ENCODE data around the gene STAG1.
"Not testable (repeated sequence)": the region's sequence is repeated elsewhere in the genome, so short reads cannot be mapped to it uniquely, and the experiment has no call there.

STAG1 gene

GRCh38 chr3:136396916-136397315, 355.3 kb downstream of the STAG1 start:
- Histone ChIP-seq H3K4me1 (ENCODE audit: insufficient read depth, low read length) (no peaks in the 10 kb centered on the region), H3K36me3 (ENCODE audit: insufficient read depth, low read length) (peaks cover 7% of the 10 kb centered on the region; the same call in 1 of the 2 replicates), H3K4me3 (ENCODE audit: low read length) (no peak overlapping the region), H3K9me3 (ENCODE audit: insufficient read depth, low read depth, low read length) (no peaks in the 10 kb centered on the region), H3K27ac (ENCODE audit: low read depth, low read length) (no peak overlapping the region), H3K9ac (ENCODE audit: low read depth, low read length) (no peak overlapping the region), H3K27me3 (ENCODE audit: insufficient read depth, low read length) (no peaks in the 10 kb centered on the region)

GRCh38 chr3:136390574-136390973, 361.6 kb downstream of the STAG1 start:
- H3K4me1 ChIP-seq (ENCODE audit: insufficient read depth, low read length) = no peaks in the 10 kb centered on the region
- WGBS = 97% methylated on average over 3 of the region's 3 CpGs

GRCh38 chr3:136387031-136387430, 365.1 kb downstream of the STAG1 start:
- Histone ChIP-seq H3K4me3 (ENCODE audit: low read length) (no peak overlapping the region), H3K36me3 (ENCODE audit: insufficient read depth, low read length) (no peaks in the 10 kb centered on the region), H3K9ac (ENCODE audit: low read depth, low read length) (no peak overlapping the region), H3K9me3 (ENCODE audit: insufficient read depth, low read depth, low read length) (no peaks in the 10 kb centered on the region), H3K27ac (ENCODE audit: low read depth, low read length) (no peak overlapping the region), H3K4me1 (ENCODE audit: insufficient read depth, low read length) (no peaks in the 10 kb centered on the region), H3K27me3 (ENCODE audit: insufficient read depth, low read length) (no peaks in the 10 kb centered on the region)
- 100% methylated on average over 1 of the region's 1 CpG for WGBS

More at GRCh38 chr3:136390574-136390973, 361.6 kb downstream of the STAG1 start:
- Histone ChIP-seq H3K4me3 (ENCODE audit: low read length) (no peak overlapping the region), H3K27ac (ENCODE audit: low read depth, low read length) (no peak overlapping the region), H3K9me3 (ENCODE audit: insufficient read depth, low read depth, low read length) (no peaks in the 10 kb centered on the region), H3K36me3 (ENCODE audit: insufficient read depth, low read length) (no peaks in the 10 kb centered on the region), H3K27me3 (ENCODE audit: insufficient read depth, low read length) (no peaks in the 10 kb centered on the region), H3K9ac (ENCODE audit: low read depth, low read length) (no peak overlapping the region)

- WGBS = 100% methylated on average over 1 of the region's 2 CpGs
- no peaks in the 10 kb centered on the region for H3K27me3 ChIP-seq (ENCODE audit: insufficient read depth, low read length)
- no peak overlapping the region for H3K4me3 ChIP-seq (ENCODE audit: low read length)
- no peaks in the 10 kb centered on the region for H3K4me1 ChIP-seq (ENCODE audit: insufficient read depth, low read length)
- H3K36me3 ChIP-seq (ENCODE audit: insufficient read depth, low read length) = no peaks in the 10 kb centered on the region
- no peaks in the 10 kb centered on the region for H3K9me3 ChIP-seq (ENCODE audit: insufficient read depth, low read depth, low read length)
- no peak overlapping the region for H3K27ac ChIP-seq (ENCODE audit: low read depth, low read length)
- no peak overlapping the region for H3K9ac ChIP-seq (ENCODE audit: low read depth, low read length)
Observed at GRCh38 chr3:136385457-136385856, 366.7 kb downstream of the STAG1 start.

- no peaks in the 10 kb centered on the region for H3K27me3 ChIP-seq (ENCODE audit: insufficient read depth, low read length)
- no peak overlapping the region for H3K4me3 ChIP-seq (ENCODE audit: low read length)
- H3K27ac ChIP-seq (ENCODE audit: low read depth, low read length) = no peak overlapping the region
- no peaks in the 10 kb centered on the region for H3K4me1 ChIP-seq (ENCODE audit: insufficient read depth, low read length)
- no peaks in the 10 kb centered on the region; the same call in 1 of the 2 replicates for H3K36me3 ChIP-seq (ENCODE audit: insufficient read depth, low read length)
- no peak overlapping the region for H3K9ac ChIP-seq (ENCODE audit: low read depth, low read length)
- 96% methylated on average over 2 of the region's 2 CpGs for WGBS
- H3K9me3 ChIP-seq (ENCODE audit: insufficient read depth, low read depth, low read length) = no peaks in the 10 kb centered on the region
Observed at GRCh38 chr3:136381051-136381450, 371.1 kb downstream of the STAG1 start.

GRCh38 chr3:136380530-136380929, 371.6 kb downstream of the STAG1 start:
- H3K4me3 ChIP-seq (ENCODE audit: low read length) = no peak overlapping the region
- 97% methylated on average over 6 of the region's 6 CpGs for WGBS
- H3K9ac ChIP-seq (ENCODE audit: low read depth, low read length) = no peak overlapping the region
- no peaks in the 10 kb centered on the region for H3K9me3 ChIP-seq (ENCODE audit: insufficient read depth, low read depth, low read length)
- H3K36me3 ChIP-seq (ENCODE audit: insufficient read depth, low read length) = no peaks in the 10 kb centered on the region; the same call in 1 of the 2 replicates
- no peaks in the 10 kb centered on the region for H3K27me3 ChIP-seq (ENCODE audit: insufficient read depth, low read length)
- no peak overlapping the region for H3K27ac ChIP-seq (ENCODE audit: low read depth, low read length)
- no peaks in the 10 kb centered on the region for H3K4me1 ChIP-seq (ENCODE audit: insufficient read depth, low read length)

- H3K9ac ChIP-seq (ENCODE audit: low read depth, low read length) = no peak overlapping the region
- H3K27ac ChIP-seq (ENCODE audit: low read depth, low read length) = no peak overlapping the region
- WGBS = 94% methylated on average over 1 of the region's 1 CpG
- peaks cover 4% of the 10 kb centered on the region; the same call in 1 of the 2 replicates for H3K36me3 ChIP-seq (ENCODE audit: insufficient read depth, low read length)
- H3K4me1 ChIP-seq (ENCODE audit: insufficient read depth, low read length) = no peaks in the 10 kb centered on the region
- H3K9me3 ChIP-seq (ENCODE audit: insufficient read depth, low read depth, low read length) = no peaks in the 10 kb centered on the region
- H3K27me3 ChIP-seq (ENCODE audit: insufficient read depth, low read length) = no peaks in the 10 kb centered on the region
- no peak overlapping the region for H3K4me3 ChIP-seq (ENCODE audit: low read length)
Observed at GRCh38 chr3:136378011-136378410, 374.2 kb downstream of the STAG1 start.

- no peak overlapping the region for H3K27ac ChIP-seq (ENCODE audit: low read depth, low read length)
- H3K9ac ChIP-seq (ENCODE audit: low read depth, low read length) = no peak overlapping the region
- H3K4me3 ChIP-seq (ENCODE audit: low read length) = no peak overlapping the region
- H3K9me3 ChIP-seq (ENCODE audit: insufficient read depth, low read depth, low read length) = no peaks in the 10 kb centered on the region
- no peaks in the 10 kb centered on the region for H3K4me1 ChIP-seq (ENCODE audit: insufficient read depth, low read length)
- no peaks in the 10 kb centered on the region for H3K27me3 ChIP-seq (ENCODE audit: insufficient read depth, low read length)
- peaks cover 4% of the 10 kb centered on the region; the same call in 1 of the 2 replicates for H3K36me3 ChIP-seq (ENCODE audit: insufficient read depth, low read length)
- WGBS = 98% methylated on average over 2 of the region's 2 CpGs
Observed at GRCh38 chr3:136377508-136377907, 374.7 kb downstream of the STAG1 start.

- H3K27ac ChIP-seq (ENCODE audit: low read depth, low read length); H3K27me3 ChIP-seq (ENCODE audit: insufficient read depth, low read length); H3K9ac ChIP-seq (ENCODE audit: low read depth, low read length); H3K9me3 ChIP-seq (ENCODE audit: insufficient read depth, low read depth, low read length); H3K4me1 ChIP-seq (ENCODE audit: insufficient read depth, low read length); H3K36me3 ChIP-seq (ENCODE audit: insufficient read depth, low read length); H3K4me3 ChIP-seq (ENCODE audit: low read length): not testable (repeated sequence)
- WGBS = 89% methylated on average over 3 of the region's 5 CpGs
Observed at GRCh38 chr3:136375800-136376199, 376.4 kb downstream of the STAG1 start.

- Histone ChIP-seq H3K27ac (ENCODE audit: low read depth, low read length) (no peak overlapping the region), H3K4me1 (ENCODE audit: insufficient read depth, low read length) (no peaks in the 10 kb centered on the region), H3K4me3 (ENCODE audit: low read length) (no peak overlapping the region)
Observed at GRCh38 chr3:136366289-136366688, 385.9 kb downstream of the STAG1 start.

GRCh38 chr3:136353461-136353860, 398.7 kb downstream of the STAG1 start:
- peaks cover 4% of the 10 kb centered on the region; the same call in 1 of the 2 replicates for H3K36me3 ChIP-seq (ENCODE audit: insufficient read depth, low read length)
- no peaks in the 10 kb centered on the region for H3K9me3 ChIP-seq (ENCODE audit: insufficient read depth, low read depth, low read length)
- no peak overlapping the region for H3K4me3 ChIP-seq (ENCODE audit: low read length)
- H3K27ac ChIP-seq (ENCODE audit: low read depth, low read length) = no peak overlapping the region
- no peak overlapping the region for H3K9ac ChIP-seq (ENCODE audit: low read depth, low read length)
- no peaks in the 10 kb centered on the region for H3K27me3 ChIP-seq (ENCODE audit: insufficient read depth, low read length)
- peaks cover 17% of the 10 kb centered on the region for H3K4me1 ChIP-seq (ENCODE audit: insufficient read depth, low read length)
- WGBS = 88% methylated on average over 2 of the region's 2 CpGs

More at GRCh38 chr3:136366289-136366688, 385.9 kb downstream of the STAG1 start:
- Histone ChIP-seq H3K36me3 (ENCODE audit: insufficient read depth, low read length) (peaks cover 8% of the 10 kb centered on the region; the same call in 1 of the 2 replicates), H3K9me3 (ENCODE audit: insufficient read depth, low read depth, low read length) (no peaks in the 10 kb centered on the region), H3K9ac (ENCODE audit: low read depth, low read length) (no peak overlapping the region), H3K27me3 (ENCODE audit: insufficient read depth, low read length) (no peaks in the 10 kb centered on the region)

- H3K27me3 ChIP-seq (ENCODE audit: insufficient read depth, low read length) = no peaks in the 10 kb centered on the region
- 97% methylated on average over 2 of the region's 3 CpGs for WGBS
- H3K4me3 ChIP-seq (ENCODE audit: low read length) = no peak overlapping the region
- H3K9me3 ChIP-seq (ENCODE audit: insufficient read depth, low read depth, low read length) = no peaks in the 10 kb centered on the region
- peaks cover 6% of the 10 kb centered on the region; the same call in 1 of the 2 replicates for H3K36me3 ChIP-seq (ENCODE audit: insufficient read depth, low read length)
- H3K27ac ChIP-seq (ENCODE audit: low read depth, low read length) = no peak overlapping the region
- H3K4me1 ChIP-seq (ENCODE audit: insufficient read depth, low read length) = peaks cover 17% of the 10 kb centered on the region
- H3K9ac ChIP-seq (ENCODE audit: low read depth, low read length) = no peak overlapping the region
Observed at GRCh38 chr3:136351905-136352304, 400.3 kb downstream of the STAG1 start.

Measured in HUES64 (cell line).